GM18505 (cell line): Measurements from ENCODE around the gene SPTBN1.

ENCODE experiments used
- ATAC-seq: cut with Tn5 transposase; IDR thresholded peaks from one replicate; pipeline ENCODE4 v1.9.1; 2021; ENCODE audit not compliant: unreplicated experiment
- POLR2A ChIP-seq: IDR thresholded peaks from 4 replicates; pipeline ENCODE4 v1.6.1; 2011; ENCODE audit warnings: borderline replicate concordance; ENCODE audit not compliant: insufficient read depth, insufficient read length; ENCODE audit errors: extremely low read depth

The SPTBN1 gene

GRCh38 chr2:54556621-54557121 lies 100.5 kb downstream of the SPTBN1 start:
- no peak for TF ChIP-seq POLR2A
- no peak for ATAC-seq

- TF ChIP-seq POLR2A, result no peak
- no peak for ATAC-seq
Measured at GRCh38 chr2:54557211-54557600, 101.1 kb downstream of the SPTBN1 start.

- peak; percentile 51 for ATAC-seq
- TF ChIP-seq POLR2A, result no peak
Measured at GRCh38 chr2:54557601-54558187, 101.6 kb downstream of the SPTBN1 start.

GRCh38 chr2:54558188-54559005 lies 102.3 kb downstream of the SPTBN1 start:
- TF ChIP-seq POLR2A, result peak; percentile 49
- peak; percentile 52 for ATAC-seq

- no peak for TF ChIP-seq POLR2A
- ATAC-seq, result no peak
Measured at GRCh38 chr2:54559006-54559445, 102.9 kb downstream of the SPTBN1 start.

GRCh38 chr2:54559593-54560145 lies 103.5 kb downstream of the SPTBN1 start:
- peak; percentile 0 for TF ChIP-seq POLR2A
- ATAC-seq, result no peak

- TF ChIP-seq POLR2A, result peak; percentile 76
- ATAC-seq, result peak; percentile 33
Measured at GRCh38 chr2:54560146-54560881, 104.2 kb downstream of the SPTBN1 start.

GRCh38 chr2:54561010-54561409 lies 104.9 kb downstream of the SPTBN1 start:
- no peak for ATAC-seq
- no peak for TF ChIP-seq POLR2A

- TF ChIP-seq POLR2A, result no peak
- no peak for ATAC-seq
Measured at GRCh38 chr2:54564439-54564838, 108.3 kb downstream of the SPTBN1 start.

- ATAC-seq, result no peak
- no peak for TF ChIP-seq POLR2A
Measured at GRCh38 chr2:54565551-54565950, 109.4 kb downstream of the SPTBN1 start.

- no peak for ATAC-seq
- TF ChIP-seq POLR2A, result no peak
Measured at GRCh38 chr2:54566896-54567295, 110.8 kb downstream of the SPTBN1 start.

- TF ChIP-seq POLR2A, result no peak
- peak; percentile 35 for ATAC-seq
Measured at GRCh38 chr2:54568876-54569321, 112.8 kb downstream of the SPTBN1 start.

- no peak for ATAC-seq
- TF ChIP-seq POLR2A, result peak; percentile 25
Measured at GRCh38 chr2:54569745-54570301, 113.7 kb downstream of the SPTBN1 start.
